C4-2B (cell line): ENCODE measurements around the gene VARS1.

Experiments
- CTCF ChIP-seq: fragments of 450-650 bp; conservative IDR thresholded peaks from 2 replicates; pipeline ENCODE4 v1.5.1; 2017; ENCODE audit warnings: mild to moderate bottlenecking
- ZFX ChIP-seq: fragments of 450-650 bp; IDR thresholded peaks from 2 replicates; pipeline ENCODE4 v1.6.1; 2017

DNA sequence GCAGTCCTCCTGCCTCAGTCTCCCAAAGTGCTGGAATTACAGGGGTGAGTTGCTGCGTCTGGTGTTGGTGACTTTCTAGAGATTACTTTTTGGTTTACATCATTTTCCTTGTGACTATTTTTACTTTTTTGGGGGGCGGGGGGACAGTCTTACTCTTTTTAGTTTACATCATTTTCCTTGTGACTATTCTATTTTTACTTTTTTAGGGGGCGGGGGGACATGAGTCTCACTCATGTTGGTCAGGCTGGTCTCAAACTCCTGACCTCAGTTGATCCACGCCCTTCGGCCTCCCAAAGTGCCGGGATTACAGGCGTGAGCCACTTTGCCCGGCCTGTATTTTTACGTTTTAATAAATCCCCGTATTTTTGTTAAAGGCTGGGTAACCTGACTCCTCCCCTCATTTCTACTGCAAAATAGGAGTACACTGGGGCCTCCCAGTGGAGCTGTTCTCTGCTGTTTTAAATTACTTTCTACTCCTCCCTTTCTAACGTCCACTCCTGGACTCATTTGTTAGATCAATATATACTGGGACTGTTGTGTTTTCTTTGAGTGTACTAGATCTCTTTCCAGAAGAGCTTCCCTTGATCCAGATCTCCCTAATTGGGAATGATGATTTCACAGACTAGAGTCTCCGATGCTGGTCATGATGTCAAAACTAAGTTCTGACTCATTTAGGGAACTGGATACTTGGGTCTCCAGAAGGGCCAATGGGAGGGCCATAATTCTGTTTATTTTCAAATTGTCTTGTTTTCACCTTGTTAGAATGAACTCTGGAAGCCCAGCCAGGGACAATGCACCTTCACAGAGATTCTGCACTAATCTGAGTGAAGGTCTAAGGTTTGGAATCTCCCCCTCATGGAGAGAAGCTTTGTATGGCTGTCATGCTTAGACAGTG is 41.2 kb upstream of the VARS1 start:
- no peak for TF ChIP-seq CTCF
- TF ChIP-seq ZFX = no peak
